GM12801 (cell line): ENCODE data around the gene PCBP3.

Source experiments
- TF ChIP-seq, protein P1 (sequence below): IDR thresholded peaks from one replicate; pipeline ENCODE4 v1.5.1; 2011; ENCODE audit warnings: control low read depth; ENCODE audit not compliant: insufficient read length; ENCODE audit errors: extremely low read depth

The PCBP3 gene

DNA sequence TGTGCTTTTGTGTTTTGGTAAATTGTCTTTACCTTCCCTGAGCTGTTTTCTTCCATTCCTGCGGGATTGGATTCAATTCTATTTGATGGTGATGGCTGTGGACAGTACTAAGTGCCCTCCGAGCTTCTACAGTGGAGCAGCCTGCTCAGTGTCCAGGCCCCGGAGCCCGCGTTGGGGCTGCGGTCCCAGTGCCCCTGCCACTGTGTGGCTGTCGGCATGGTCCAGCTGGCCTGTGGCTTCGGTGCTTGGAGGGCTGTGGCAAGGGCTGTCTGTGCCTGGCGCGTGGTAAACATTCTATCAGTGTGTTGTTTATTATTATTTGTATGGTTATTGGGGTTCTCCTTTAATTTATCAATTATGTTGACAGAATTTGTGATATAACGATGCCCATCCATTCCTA, 228.9 kb downstream of the PCBP3 start:
- TF ChIP-seq, protein P1, sequence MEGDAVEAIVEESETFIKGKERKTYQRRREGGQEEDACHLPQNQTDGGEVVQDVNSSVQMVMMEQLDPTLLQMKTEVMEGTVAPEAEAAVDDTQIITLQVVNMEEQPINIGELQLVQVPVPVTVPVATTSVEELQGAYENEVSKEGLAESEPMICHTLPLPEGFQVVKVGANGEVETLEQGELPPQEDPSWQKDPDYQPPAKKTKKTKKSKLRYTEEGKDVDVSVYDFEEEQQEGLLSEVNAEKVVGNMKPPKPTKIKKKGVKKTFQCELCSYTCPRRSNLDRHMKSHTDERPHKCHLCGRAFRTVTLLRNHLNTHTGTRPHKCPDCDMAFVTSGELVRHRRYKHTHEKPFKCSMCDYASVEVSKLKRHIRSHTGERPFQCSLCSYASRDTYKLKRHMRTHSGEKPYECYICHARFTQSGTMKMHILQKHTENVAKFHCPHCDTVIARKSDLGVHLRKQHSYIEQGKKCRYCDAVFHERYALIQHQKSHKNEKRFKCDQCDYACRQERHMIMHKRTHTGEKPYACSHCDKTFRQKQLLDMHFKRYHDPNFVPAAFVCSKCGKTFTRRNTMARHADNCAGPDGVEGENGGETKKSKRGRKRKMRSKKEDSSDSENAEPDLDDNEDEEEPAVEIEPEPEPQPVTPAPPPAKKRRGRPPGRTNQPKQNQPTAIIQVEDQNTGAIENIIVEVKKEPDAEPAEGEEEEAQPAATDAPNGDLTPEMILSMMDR = no peak

DNA sequence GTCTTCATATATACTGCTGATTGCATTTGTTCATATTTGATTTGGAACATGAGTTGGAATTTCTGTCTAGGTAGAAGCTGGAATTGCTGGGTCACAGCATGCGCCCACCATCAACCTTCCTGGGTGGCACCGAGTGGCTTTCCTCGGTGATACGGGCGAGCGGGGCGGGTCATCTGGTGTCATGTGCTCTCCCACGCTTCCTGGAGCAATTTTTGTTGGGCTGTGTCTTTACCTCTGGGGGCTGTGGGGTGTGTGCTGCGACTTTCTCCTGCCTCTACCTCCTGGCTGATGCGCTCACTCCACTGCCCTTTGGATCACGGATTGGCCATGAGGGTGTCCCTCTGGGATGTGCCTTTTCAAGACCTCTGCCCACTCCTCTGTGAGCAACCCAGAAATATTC, 229.4 kb downstream of the PCBP3 start:
- TF ChIP-seq, protein P1 = no peak

GRCh38 chr21:45873418-45873817, 229.9 kb downstream of the PCBP3 start:
- TF ChIP-seq, protein P1 = no peak

GRCh38 chr21:45873866-45874265, 230.3 kb downstream of the PCBP3 start:
- TF ChIP-seq, protein P1 = no peak

DNA sequence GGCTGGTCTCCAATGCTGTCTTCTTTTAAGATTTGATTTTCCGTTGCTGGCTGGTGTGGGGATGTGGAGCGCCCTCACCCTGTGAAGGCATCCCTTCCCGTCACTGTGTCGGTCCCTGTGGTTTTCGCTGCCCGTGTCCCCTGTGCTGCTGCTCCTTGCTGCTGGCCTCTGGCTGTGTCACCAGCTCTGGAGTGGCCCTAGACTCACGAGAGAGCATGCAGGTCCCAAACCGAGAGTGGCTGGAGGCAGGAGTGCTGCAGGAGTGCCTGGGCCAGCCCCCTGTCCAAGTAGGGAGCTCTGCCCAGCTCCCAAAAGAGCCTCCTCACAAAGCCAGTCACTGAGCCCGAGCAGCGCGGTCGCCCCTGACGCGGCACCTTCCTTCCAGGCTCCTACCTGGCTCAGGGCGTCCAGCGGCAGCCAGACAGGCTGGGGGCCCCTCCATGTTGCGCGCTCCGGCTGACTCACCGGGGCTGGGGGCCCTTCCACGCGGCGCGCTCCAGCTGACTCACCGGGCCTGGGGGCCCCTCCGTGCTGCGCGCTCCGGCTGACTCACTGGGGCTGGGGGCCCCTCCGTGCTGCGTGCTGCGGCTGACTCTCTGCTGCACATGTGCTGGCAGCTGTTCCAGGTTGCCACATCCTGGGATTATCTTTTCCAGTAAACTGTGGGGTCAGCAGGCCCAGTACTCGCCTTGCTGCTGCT, 231.3 kb downstream of the PCBP3 start:
- TF ChIP-seq, protein P1 = no peak

DNA sequence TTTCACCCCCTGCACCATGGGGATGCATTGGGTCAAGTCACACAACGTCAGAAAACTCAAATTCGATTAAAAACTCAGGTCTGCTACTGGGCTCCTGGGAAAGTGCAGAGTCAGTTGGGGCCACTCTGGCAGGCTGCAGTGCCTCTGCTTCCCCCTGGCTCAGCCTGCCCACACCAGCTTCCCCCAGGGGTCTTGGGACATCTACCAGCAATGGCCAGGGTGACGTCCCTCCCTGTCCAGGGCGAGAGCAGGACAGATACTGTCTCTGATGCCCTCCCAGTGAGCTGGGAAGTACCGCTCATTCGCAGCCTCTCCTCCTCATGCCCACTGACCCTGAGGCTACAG, 231.9 kb downstream of the PCBP3 start:
- TF ChIP-seq, protein P1 = no peak

DNA sequence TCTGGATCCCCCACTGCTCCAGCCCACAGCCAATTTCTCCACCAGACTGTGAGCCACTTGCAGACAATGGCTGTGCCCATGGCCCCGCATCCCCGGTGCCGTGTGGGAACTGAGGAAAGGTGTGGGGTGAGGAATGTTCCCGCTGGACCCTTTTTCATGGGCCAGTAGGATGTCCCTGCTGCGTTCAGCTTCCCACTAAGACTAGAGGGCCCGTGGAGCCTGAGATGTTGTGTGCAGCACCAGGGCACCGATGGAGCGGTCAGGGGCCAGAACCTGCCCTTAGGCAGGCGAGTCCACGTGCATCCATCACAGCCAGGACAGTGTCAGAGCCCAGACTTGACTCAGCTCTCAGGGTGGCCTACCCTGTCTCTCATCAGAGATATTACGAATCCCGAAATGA, 232.4 kb downstream of the PCBP3 start:
- TF ChIP-seq, protein P1 = no peak
